HG02885 (cell line): Measurements from ENCODE around the gene SETD1A.
"Not testable (repeated sequence)": the region's sequence is repeated elsewhere in the genome, so short reads cannot be mapped to it uniquely, and the experiment has no call there.

Experiments used
- ATAC-seq: cut with Tn5 transposase; IDR thresholded peaks from one replicate; pipeline ENCODE4 v1.9.1; 2021; ENCODE audit warnings: mild to moderate bottlenecking; ENCODE audit not compliant: unreplicated experiment, poor library complexity

SETD1A gene

GRCh38 chr16:31009894-31010584, 52.5 kb downstream of the SETD1A start:
- no peak for ATAC-seq

- ATAC-seq = no peak
Observed at GRCh38 chr16:31010585-31011325, 53.2 kb downstream of the SETD1A start, which contains the start of gene STX1B. STX1B (minus strand) TSS chr16:31010638; CDS start chr16:31010396, 242 bp downstream.

GRCh38 chr16:31011815-31012214, 54.3 kb downstream of the SETD1A start:
- not testable (repeated sequence) for ATAC-seq

- ATAC-seq = not testable (repeated sequence)
Observed at GRCh38 chr16:31013292-31013691, 55.7 kb downstream of the SETD1A start.

- ATAC-seq = no peak
Observed at GRCh38 chr16:31016018-31016417, 58.5 kb downstream of the SETD1A start.

- ATAC-seq = not testable (repeated sequence)
Observed at GRCh38 chr16:31017756-31018155, 60.2 kb downstream of the SETD1A start.

- no peak for ATAC-seq
Observed at GRCh38 chr16:31020536-31020935, 63.0 kb downstream of the SETD1A start.

GRCh38 chr16:31022544-31023251, 65.1 kb downstream of the SETD1A start:
- ATAC-seq = no peak

- ATAC-seq = no peak
Observed at GRCh38 chr16:31023252-31023602, 65.7 kb downstream of the SETD1A start.

- ATAC-seq = no peak
Observed at GRCh38 chr16:31023627-31024226, 66.2 kb downstream of the SETD1A start.

GRCh38 chr16:31025339-31025738, 67.8 kb downstream of the SETD1A start:
- no peak for ATAC-seq

- ATAC-seq = no peak
Observed at GRCh38 chr16:31029272-31029671, 71.7 kb downstream of the SETD1A start.

GRCh38 chr16:31031276-31031675, 73.7 kb downstream of the SETD1A start:
- no peak for ATAC-seq

- ATAC-seq = peak; percentile 84
Observed at GRCh38 chr16:31032736-31033708, 75.5 kb downstream of the SETD1A start, which contains the start of gene STX4. STX4 (plus strand) TSS chr16:31033558; CDS start chr16:31033806, 248 bp downstream.

- ATAC-seq = peak; percentile 51
Observed at GRCh38 chr16:31033709-31034492, 76.3 kb downstream of the SETD1A start.
